Osteoblast (primary cell): ENCODE results near the gene SIGMAR1. TPM values are rescaled to one million over a fixed set of nuclear protein-coding genes. Genes with fewer than 3 reads are reported as not detected.

Experiments
- DNase-seq: peaks from one replicate; pipeline ENCODE4 v3.0.0; 2011; ENCODE audit warnings: low spot score, mixed read lengths; ENCODE audit not compliant: insufficient read length; ENCODE audit errors: missing footprints
- H2AFZ ChIP-seq: 2 replicates; pipeline ENCODE4 v1.6.0; 2011; ENCODE audit warnings: mild to moderate bottlenecking, low read length
- H3K27ac ChIP-seq: 2 replicates; pipeline ENCODE4 v1.5.1; 2011; ENCODE audit warnings: mild to moderate bottlenecking, low read depth, low read length, moderate library complexity
- H3K27me3 ChIP-seq: 2 replicates; pipeline ENCODE4 v1.6.0; 2012; ENCODE audit warnings: mild to moderate bottlenecking, control low read depth, inconsistent platforms, low read length, moderate library complexity; ENCODE audit not compliant: insufficient read depth
- H3K36me3 ChIP-seq: 2 replicates; pipeline ENCODE4 v1.5.1; 2011; ENCODE audit warnings: mild to moderate bottlenecking, low read length, control low read depth, moderate library complexity; ENCODE audit not compliant: insufficient read depth
- H3K4me1 ChIP-seq: 2 replicates; pipeline ENCODE4 v1.5.1; 2011; ENCODE audit warnings: mild to moderate bottlenecking, low read length, control low read depth, moderate library complexity; ENCODE audit not compliant: insufficient read depth
- H3K4me2 ChIP-seq: 2 replicates; pipeline ENCODE4 v1.6.0; 2011; ENCODE audit warnings: mild to moderate bottlenecking, low read length; ENCODE audit not compliant: insufficient read depth
- H3K4me3 ChIP-seq: fragments of 200-600 bp; sonication (generic); 3 replicates; pipeline ENCODE4 v1.5.1; 2012; ENCODE audit warnings: mild to moderate bottlenecking, low read length, inconsistent platforms; ENCODE audit not compliant: insufficient read depth
- H3K79me2 ChIP-seq: 2 replicates; pipeline ENCODE4 v1.6.0; 2012; ENCODE audit warnings: mild to moderate bottlenecking, low read length, control low read depth, inconsistent platforms; ENCODE audit not compliant: insufficient read depth
- H3K9me3 ChIP-seq: 2 replicates; pipeline ENCODE4 v1.5.1; 2011; ENCODE audit warnings: low read depth, low read length, control low read depth
- H4K20me1 ChIP-seq: 2 replicates; pipeline ENCODE4 v1.6.0; 2012; ENCODE audit warnings: mild to moderate bottlenecking, low read length, control low read depth; ENCODE audit not compliant: insufficient read depth
- total RNA-seq: library from RNA; depleted of rRNA; stranded (reverse); fragments of >200 nt; gene quantifications from 2 replicates; pipeline ENCODE4 v1.2.3, GENCODE V29; 2012
- TF ChIP-seq, protein P1 (sequence below): IDR thresholded peaks from 2 replicates; pipeline ENCODE4 v1.5.1; 2011; ENCODE audit warnings: mild to moderate bottlenecking, low read depth, low read length, moderate library complexity; ENCODE audit errors: extremely low read depth

Gene SIGMAR1
- total RNA-seq, 1 donor, result 72.7 TPM

DNA sequence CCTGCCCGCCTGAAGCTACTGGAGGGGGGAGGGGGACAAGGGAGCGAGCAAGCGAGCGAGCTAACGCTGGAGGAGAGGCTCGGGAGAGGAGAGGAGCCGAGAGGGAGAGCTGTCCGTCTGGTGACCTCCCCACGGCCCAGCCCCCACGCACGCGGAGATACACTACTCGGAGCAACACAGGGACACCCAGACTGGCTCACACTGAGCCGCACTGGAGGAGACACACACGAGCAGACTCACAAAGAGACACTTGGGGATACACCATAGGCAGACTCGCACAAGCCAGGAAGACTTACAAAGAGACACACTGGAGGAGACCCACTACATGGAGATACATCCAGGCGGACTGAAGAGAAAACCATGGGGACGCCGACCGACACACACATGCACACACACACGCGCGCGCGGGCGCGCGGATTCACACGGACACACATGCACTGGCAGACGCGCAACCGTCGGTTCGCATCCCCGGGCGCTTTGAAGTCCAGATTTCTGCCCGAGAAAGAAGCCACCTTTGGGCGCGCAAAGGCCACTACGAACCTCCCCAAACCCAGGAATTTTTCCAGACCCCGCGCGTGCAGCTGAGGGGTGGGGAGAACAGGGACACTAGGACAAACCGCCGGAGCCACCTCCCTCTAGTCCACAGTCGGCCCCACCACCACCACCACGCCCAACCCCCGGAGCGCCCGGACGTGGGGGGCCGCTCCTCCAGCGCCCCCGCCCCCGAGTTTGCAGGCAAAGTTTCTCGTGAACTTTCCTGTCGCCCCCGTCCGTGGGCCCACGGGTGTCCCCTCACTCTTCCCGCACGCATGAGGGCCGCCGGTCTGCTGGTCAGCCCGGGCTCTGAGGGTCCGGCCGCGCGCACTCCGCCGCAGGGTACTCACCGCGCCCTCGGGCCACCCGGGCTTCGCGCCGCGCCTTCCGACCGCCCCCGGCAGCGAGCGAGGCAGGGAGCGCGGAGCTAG is 48.6 kb downstream of the SIGMAR1 start:
- Histone ChIP-seq H3K4me2 (no peak overlapping the region), H3K27me3 (peaks cover 87% of the 10 kb centered on the region), H3K27ac (no peak overlapping the region), H2AFZ (no peak overlapping the region), H3K36me3 (no peaks in the 10 kb centered on the region), H3K79me2 (no peaks in the 10 kb centered on the region), H3K4me1 (no peaks in the 10 kb centered on the region), H3K9me3 (no peaks in the 10 kb centered on the region), H3K4me3 (no peak overlapping the region), H4K20me1 (peaks cover 3% of the 10 kb centered on the region)
- TF ChIP-seq, protein P1, sequence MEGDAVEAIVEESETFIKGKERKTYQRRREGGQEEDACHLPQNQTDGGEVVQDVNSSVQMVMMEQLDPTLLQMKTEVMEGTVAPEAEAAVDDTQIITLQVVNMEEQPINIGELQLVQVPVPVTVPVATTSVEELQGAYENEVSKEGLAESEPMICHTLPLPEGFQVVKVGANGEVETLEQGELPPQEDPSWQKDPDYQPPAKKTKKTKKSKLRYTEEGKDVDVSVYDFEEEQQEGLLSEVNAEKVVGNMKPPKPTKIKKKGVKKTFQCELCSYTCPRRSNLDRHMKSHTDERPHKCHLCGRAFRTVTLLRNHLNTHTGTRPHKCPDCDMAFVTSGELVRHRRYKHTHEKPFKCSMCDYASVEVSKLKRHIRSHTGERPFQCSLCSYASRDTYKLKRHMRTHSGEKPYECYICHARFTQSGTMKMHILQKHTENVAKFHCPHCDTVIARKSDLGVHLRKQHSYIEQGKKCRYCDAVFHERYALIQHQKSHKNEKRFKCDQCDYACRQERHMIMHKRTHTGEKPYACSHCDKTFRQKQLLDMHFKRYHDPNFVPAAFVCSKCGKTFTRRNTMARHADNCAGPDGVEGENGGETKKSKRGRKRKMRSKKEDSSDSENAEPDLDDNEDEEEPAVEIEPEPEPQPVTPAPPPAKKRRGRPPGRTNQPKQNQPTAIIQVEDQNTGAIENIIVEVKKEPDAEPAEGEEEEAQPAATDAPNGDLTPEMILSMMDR, result no peak
- no peak for DNase-seq

DNA sequence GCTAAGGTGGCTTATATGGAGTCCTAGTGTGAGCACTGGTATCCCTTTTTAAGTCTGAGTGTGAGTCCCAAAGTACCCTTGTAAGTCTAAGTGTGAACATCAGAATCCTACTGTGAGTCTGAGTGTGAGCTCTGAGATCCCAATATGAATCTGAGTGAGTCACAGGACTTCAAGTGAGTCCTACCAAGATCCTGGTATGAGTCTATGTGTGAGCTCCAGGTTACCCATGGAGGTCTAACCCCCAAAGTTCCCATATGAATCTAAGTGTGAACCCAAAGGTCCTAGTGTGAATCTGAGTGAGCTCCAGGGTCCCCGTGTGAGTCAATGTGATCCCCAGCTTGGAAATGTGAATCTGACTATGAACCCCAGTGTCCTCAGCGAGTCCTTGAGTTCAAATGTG is 50.3 kb downstream of the SIGMAR1 start:
- DNase-seq, result no peak
- Histone ChIP-seq H4K20me1 (peaks cover 3% of the 10 kb centered on the region), H3K4me1 (no peaks in the 10 kb centered on the region), H3K4me2 (no peak overlapping the region), H3K9me3 (no peaks in the 10 kb centered on the region), H3K79me2 (no peaks in the 10 kb centered on the region), H3K4me3 (no peak overlapping the region), H3K27ac (no peak overlapping the region), H2AFZ (no peak overlapping the region), H3K36me3 (no peaks in the 10 kb centered on the region), H3K27me3 (peaks cover 77% of the 10 kb centered on the region)
- TF ChIP-seq, protein P1, result no peak

DNA sequence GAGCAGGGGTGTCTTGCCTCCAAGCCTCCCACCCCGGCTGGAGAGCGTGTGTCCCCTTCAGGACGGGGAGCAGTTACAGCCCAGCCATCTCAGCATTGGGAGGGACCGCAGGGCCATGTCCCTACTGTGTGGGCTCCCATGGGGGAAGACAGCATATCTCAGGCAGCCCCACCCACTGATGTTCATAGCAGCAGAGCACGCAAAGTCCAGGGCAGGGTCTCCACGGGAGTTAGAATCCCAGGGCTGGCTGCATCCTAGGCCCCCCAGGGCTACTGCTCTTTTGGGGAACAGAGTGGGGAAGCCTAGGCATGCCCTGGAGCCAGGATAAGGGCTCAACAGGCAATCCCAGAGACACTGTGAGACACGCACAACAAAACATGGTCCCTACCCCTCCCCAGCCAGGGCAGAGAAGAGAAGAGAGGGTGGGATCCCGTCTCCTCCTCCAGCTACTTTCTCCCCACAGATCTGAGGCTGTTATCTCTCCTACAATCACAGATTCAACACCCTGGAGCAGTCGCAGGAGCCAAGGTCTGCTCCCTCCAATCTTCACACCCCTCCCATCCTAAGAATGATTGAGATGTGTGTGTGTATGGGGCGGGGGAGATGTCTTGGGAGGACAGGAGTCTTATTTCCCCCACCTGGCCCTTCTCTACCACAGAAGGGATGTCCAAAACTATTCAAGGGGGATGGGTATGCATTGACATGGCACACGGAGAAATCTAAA is 51.5 kb downstream of the SIGMAR1 start:
- TF ChIP-seq, protein P1, result no peak
- no peaks in the 10 kb centered on the region for H4K20me1 ChIP-seq
- H3K4me1 ChIP-seq, result no peaks in the 10 kb centered on the region
- no peak overlapping the region for H3K4me2 ChIP-seq
- H3K36me3 ChIP-seq, result no peaks in the 10 kb centered on the region
- no peaks in the 10 kb centered on the region for H3K79me2 ChIP-seq
- no peak overlapping the region for H3K4me3 ChIP-seq
- DNase-seq, result no peak
- no peaks in the 10 kb centered on the region for H3K9me3 ChIP-seq
- no peak overlapping the region for H2AFZ ChIP-seq
- H3K27me3 ChIP-seq, result peaks cover 75% of the 10 kb centered on the region
- no peak overlapping the region for H3K27ac ChIP-seq

DNA sequence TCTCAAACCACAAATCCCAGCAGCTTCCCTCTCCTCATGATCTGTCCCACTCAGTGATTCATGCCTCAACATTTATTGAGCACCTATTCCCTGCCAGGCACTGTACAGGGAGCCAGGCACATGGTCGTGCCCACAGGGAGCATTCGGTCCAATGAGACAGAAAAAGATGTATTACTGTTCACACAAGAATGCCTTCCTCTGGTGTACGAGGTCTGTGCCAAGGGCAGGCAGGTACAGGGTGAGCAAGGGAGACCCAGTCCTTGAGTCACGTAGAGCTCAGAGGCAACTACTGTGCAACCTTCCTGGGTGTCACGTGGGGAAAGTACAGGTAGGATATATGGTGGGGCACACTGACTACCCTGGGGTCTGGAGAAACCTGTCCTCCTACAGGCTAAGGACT is 52.6 kb downstream of the SIGMAR1 start:
- no peaks in the 10 kb centered on the region for H4K20me1 ChIP-seq
- no peak overlapping the region for H2AFZ ChIP-seq
- no peaks in the 10 kb centered on the region for H3K4me1 ChIP-seq
- DNase-seq, result no peak
- H3K4me3 ChIP-seq, result no peak overlapping the region
- H3K36me3 ChIP-seq, result no peaks in the 10 kb centered on the region
- H3K4me2 ChIP-seq, result no peak overlapping the region
- no peak overlapping the region for H3K27ac ChIP-seq
- H3K9me3 ChIP-seq, result no peaks in the 10 kb centered on the region
- TF ChIP-seq, protein P1, result no peak
- no peaks in the 10 kb centered on the region for H3K79me2 ChIP-seq
- H3K27me3 ChIP-seq, result peaks cover 68% of the 10 kb centered on the region
